ENCODE data around the gene PAX2. TPM values are rescaled to one million over a fixed set of nuclear protein-coding genes. Genes with fewer than 3 reads are reported as not detected.

The PAX2 gene
- total RNA-seq, 1 donor from 2014 or later, result 17.4 TPM

GRCh38 chr10:100829933-100830727 is 84.7 kb downstream of the PAX2 start:
- no peak for TF ChIP-seq CTCF (IDR thresholded peaks at IDR 0.05; ENCODE audit: unreplicated experiment)
- Mint-ChIP-seq H3K9me3 (ENCODE audit: unreplicated experiment) (no peaks in the 10 kb centered on the region), H3K27ac (ENCODE audit: unreplicated experiment) (no peak overlapping the region), H3K4me3 (ENCODE audit: unreplicated experiment) (peak overlapping the region; percentile 76), H3K36me3 (ENCODE audit: low read depth, unreplicated experiment) (no peaks in the 10 kb centered on the region), H3K4me1 (ENCODE audit: unreplicated experiment) (peaks cover 36% of the 10 kb centered on the region), H3K27me3 (ENCODE audit: unreplicated experiment) (peaks cover 47% of the 10 kb centered on the region)
- DNase-seq (ENCODE audit: low spot score), result no peak

GRCh38 chr10:100830728-100831111 is 85.3 kb downstream of the PAX2 start:
- Mint-ChIP-seq H3K36me3 (ENCODE audit: low read depth, unreplicated experiment) (no peaks in the 10 kb centered on the region), H3K27me3 (ENCODE audit: unreplicated experiment) (peaks cover 41% of the 10 kb centered on the region), H3K27ac (ENCODE audit: unreplicated experiment) (no peak overlapping the region), H3K4me3 (ENCODE audit: unreplicated experiment) (peak overlapping the region; percentile 63), H3K4me1 (ENCODE audit: unreplicated experiment) (peaks cover 36% of the 10 kb centered on the region), H3K9me3 (ENCODE audit: unreplicated experiment) (no peaks in the 10 kb centered on the region)
- DNase-seq (ENCODE audit: low spot score), result no peak
- TF ChIP-seq CTCF (IDR thresholded peaks at IDR 0.05; ENCODE audit: unreplicated experiment), result no peak

- H3K4me3 Mint-ChIP-seq (ENCODE audit: unreplicated experiment), result no peak overlapping the region
- no peak overlapping the region for H3K27ac Mint-ChIP-seq (ENCODE audit: unreplicated experiment)
- no peaks in the 10 kb centered on the region for H3K9me3 Mint-ChIP-seq (ENCODE audit: unreplicated experiment)
- H3K4me1 Mint-ChIP-seq (ENCODE audit: unreplicated experiment), result peaks cover 36% of the 10 kb centered on the region
- peaks cover 39% of the 10 kb centered on the region for H3K27me3 Mint-ChIP-seq (ENCODE audit: unreplicated experiment)
- no peaks in the 10 kb centered on the region for H3K36me3 Mint-ChIP-seq (ENCODE audit: low read depth, unreplicated experiment)
- TF ChIP-seq CTCF (IDR thresholded peaks at IDR 0.05; ENCODE audit: unreplicated experiment), result no peak
- no peak for DNase-seq (ENCODE audit: low spot score)
These were observed 86.4 kb downstream of the PAX2 start for GRCh38 chr10:100831742-100832141.

GRCh38 chr10:100835810-100836209 is 90.4 kb downstream of the PAX2 start:
- no peak overlapping the region for H3K27ac Mint-ChIP-seq (ENCODE audit: unreplicated experiment)
- TF ChIP-seq CTCF (IDR thresholded peaks at IDR 0.05; ENCODE audit: unreplicated experiment), result no peak
- no peaks in the 10 kb centered on the region for H3K9me3 Mint-ChIP-seq (ENCODE audit: unreplicated experiment)
- no peak overlapping the region for H3K4me3 Mint-ChIP-seq (ENCODE audit: unreplicated experiment)
- peaks cover 13% of the 10 kb centered on the region for H3K4me1 Mint-ChIP-seq (ENCODE audit: unreplicated experiment)
- peaks cover 18% of the 10 kb centered on the region for H3K27me3 Mint-ChIP-seq (ENCODE audit: unreplicated experiment)
- DNase-seq (ENCODE audit: low spot score), result no peak
- H3K36me3 Mint-ChIP-seq (ENCODE audit: low read depth, unreplicated experiment), result no peaks in the 10 kb centered on the region

GRCh38 chr10:100836891-100837290 is 91.5 kb downstream of the PAX2 start:
- H3K9me3 Mint-ChIP-seq (ENCODE audit: unreplicated experiment), result no peaks in the 10 kb centered on the region
- no peaks in the 10 kb centered on the region for H3K36me3 Mint-ChIP-seq (ENCODE audit: low read depth, unreplicated experiment)
- H3K4me3 Mint-ChIP-seq (ENCODE audit: unreplicated experiment), result no peak overlapping the region
- DNase-seq (ENCODE audit: low spot score), result no peak
- no peak for TF ChIP-seq CTCF (IDR thresholded peaks at IDR 0.05; ENCODE audit: unreplicated experiment)
- peaks cover 14% of the 10 kb centered on the region for H3K27me3 Mint-ChIP-seq (ENCODE audit: unreplicated experiment)
- peaks cover 7% of the 10 kb centered on the region for H3K4me1 Mint-ChIP-seq (ENCODE audit: unreplicated experiment)
- H3K27ac Mint-ChIP-seq (ENCODE audit: unreplicated experiment), result no peak overlapping the region
